ENCODE data around the gene TRAP1. TPM values are rescaled to one million over a fixed set of nuclear protein-coding genes. Genes with fewer than 3 reads are reported as not detected.
A peak's percentile ranks its signal among the peaks of the same experiment; 100 is the strongest.

Gene TRAP1
- polyA plus RNA-seq, 4 donors = 25.5 to 89.2 (median 64.5) TPM

DNA sequence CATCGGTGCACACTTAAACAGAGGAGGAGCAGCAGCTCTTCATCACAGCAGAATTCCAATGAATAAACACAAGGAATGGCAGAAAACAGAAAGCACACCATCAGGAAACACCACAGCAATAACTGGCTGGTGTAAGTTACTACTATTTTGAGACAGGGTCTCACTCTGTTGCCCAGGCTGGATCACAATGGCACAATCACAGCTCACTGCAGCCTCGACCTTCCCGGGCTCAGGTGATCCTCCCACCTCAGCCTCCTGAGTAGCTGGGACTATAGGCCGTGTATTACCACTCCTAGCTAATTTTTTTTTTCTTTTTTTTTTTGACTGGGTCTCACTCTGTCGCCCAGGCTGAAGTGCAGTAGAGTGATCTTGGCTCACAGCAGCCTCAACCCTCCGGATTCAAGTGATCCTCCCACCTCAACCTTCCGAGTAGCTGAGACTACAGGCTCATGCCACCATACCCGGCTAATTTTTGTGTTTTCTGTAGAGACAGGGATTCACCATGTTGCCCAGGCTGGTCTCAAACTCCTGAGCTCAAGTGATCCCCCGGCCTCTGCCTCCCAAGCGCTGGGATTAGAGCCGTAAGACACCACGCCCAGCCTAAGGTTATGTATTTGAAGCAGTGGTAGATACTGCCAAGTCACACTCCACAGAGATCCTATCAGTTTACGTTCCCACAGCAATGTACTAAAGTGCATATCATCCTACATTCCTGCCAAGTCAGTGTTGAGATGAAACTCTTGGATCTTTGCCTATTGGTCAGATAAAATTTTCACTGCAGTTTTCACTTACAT, 20.7 kb downstream of the TRAP1 start:
- no peak for FAIRE-seq
- Histone ChIP-seq H3K36me3 (ENCODE audit: control insufficient read depth in 3 of 3, insufficient read depth in 2 of 3, low read depth in 1 of 3, low read length in 3 of 3) (peaks cover 0 to 23% (median 3%) of the 10 kb centered on the region in 3 donors), H3K4me1 (ENCODE audit: control insufficient read depth in 3 of 3, insufficient read depth in 2 of 3, low read depth in 1 of 3, low read length in 2 of 3) (peaks cover 0 to 22% (median 0%) of the 10 kb centered on the region in 3 donors), H3K9me3 (ENCODE audit: control insufficient read depth in 2 of 2, insufficient read depth in 1 of 2, low read depth in 1 of 2, low read length in 1 of 2) (no peaks in the 10 kb centered on the region), H3K27me3 (ENCODE audit: control insufficient read depth in 3 of 3, insufficient read depth in 3 of 3, low read length in 3 of 3) (no peaks in the 10 kb centered on the region), H3K4me3 (ENCODE audit: low read depth in 1 of 3, low read length in 3 of 3) (peak overlapping the region in 2 of 3 donors; percentile 7 to 38), H3K27ac (ENCODE audit: low read depth in 1 of 3, low read length in 2 of 3) (peak overlapping the region in 2 of 3 donors; percentile 38 to 81)
- 52 to 77% (median 63%) methylated on average over 13 of the region's 13 CpGs for WGBS, 3 donors
- DNase-seq = peak; percentile 68 to 75

DNA sequence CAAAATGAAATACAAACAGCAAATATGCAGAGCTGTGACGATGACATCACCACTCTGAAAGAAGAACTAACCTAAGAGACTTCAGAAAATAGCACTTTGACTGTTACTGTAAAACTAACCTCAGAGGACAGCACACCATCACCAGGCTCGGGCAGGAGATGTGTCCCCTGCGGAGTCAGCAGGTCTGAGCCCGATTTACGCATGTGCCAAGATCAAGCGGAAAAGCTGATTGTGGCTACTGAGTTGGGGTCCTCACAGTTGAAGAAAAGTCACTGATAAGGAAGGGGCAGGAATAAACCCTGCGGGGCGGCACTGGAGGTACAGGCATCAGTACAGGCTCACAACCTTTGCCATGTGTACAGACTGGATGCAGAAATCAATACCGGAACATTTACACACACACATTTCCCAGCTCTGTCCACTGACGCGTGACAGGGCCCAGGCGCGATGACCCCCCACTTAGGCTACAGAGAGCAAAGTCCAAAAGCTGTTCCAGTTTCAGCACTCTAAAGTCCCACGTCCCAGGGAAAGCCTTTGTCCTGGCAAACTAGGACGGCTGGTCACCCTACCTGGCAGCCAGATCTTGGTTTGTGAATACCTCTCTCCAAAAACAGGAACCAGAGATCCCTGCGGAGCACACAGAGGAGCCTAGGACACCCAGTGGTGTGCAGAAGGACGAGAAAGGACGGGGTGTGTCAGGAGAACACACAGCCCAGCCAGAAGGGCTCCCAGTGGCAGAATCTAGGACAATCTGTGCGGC, 21.5 kb downstream of the TRAP1 start:
- H3K4me3 ChIP-seq (ENCODE audit: low read depth in 1 of 3, low read length in 3 of 3) = peak overlapping the region in 2 of 3 donors; percentile 7 to 38
- no peaks in the 10 kb centered on the region for H3K27me3 ChIP-seq (ENCODE audit: control insufficient read depth in 3 of 3, insufficient read depth in 3 of 3, low read length in 3 of 3)
- peak; percentile 75 to 87 for DNase-seq
- FAIRE-seq = no peak
- peak overlapping the region in 2 of 3 donors; percentile 38 to 81 for H3K27ac ChIP-seq (ENCODE audit: low read depth in 1 of 3, low read length in 2 of 3)
- H3K9me3 ChIP-seq (ENCODE audit: control insufficient read depth in 2 of 2, insufficient read depth in 1 of 2, low read depth in 1 of 2, low read length in 1 of 2) = no peaks in the 10 kb centered on the region
- peaks cover 0 to 26% (median 3%) of the 10 kb centered on the region in 3 donors for H3K36me3 ChIP-seq (ENCODE audit: control insufficient read depth in 3 of 3, insufficient read depth in 2 of 3, low read depth in 1 of 3, low read length in 3 of 3)
- 49 to 74% (median 56%) methylated on average over 19 of the region's 19 CpGs for WGBS, 3 donors
- peaks cover 0 to 23% (median 0%) of the 10 kb centered on the region in 3 donors for H3K4me1 ChIP-seq (ENCODE audit: control insufficient read depth in 3 of 3, insufficient read depth in 2 of 3, low read depth in 1 of 3, low read length in 2 of 3)

DNA sequence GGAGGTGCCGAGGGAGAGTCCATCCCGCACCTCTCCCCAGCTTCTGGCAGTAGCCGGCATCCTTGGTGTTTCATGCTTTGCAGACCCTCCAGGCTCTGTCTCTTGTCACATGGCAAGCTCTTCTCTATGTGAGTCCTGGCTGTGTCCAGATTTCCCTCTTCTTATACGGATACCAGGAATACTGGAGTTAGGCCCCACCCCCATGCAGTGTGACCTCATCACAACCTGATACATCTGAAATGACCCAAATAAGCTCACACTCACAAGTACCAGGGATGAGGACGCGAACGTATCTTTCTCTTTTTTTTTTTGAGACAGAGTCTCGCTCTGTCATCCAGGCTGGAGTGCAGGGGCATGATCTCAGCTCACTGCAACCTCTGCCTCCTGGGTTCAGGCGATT, 23.3 kb downstream of the TRAP1 start:
- H3K4me3 ChIP-seq (ENCODE audit: low read depth in 1 of 3, low read length in 3 of 3) = no peak overlapping the region
- DNase-seq = no peak
- H3K27ac ChIP-seq (ENCODE audit: low read depth in 1 of 3, low read length in 2 of 3) = no peak overlapping the region
- H3K27me3 ChIP-seq (ENCODE audit: control insufficient read depth in 3 of 3, insufficient read depth in 3 of 3, low read length in 3 of 3) = no peaks in the 10 kb centered on the region
- FAIRE-seq = no peak
- 87 to 95% (median 89%) methylated on average over 9 of the region's 9 CpGs for WGBS, 3 donors
- H3K4me1 ChIP-seq (ENCODE audit: control insufficient read depth in 3 of 3, insufficient read depth in 2 of 3, low read depth in 1 of 3, low read length in 2 of 3) = peaks cover 0 to 26% (median 0%) of the 10 kb centered on the region in 3 donors
- H3K36me3 ChIP-seq (ENCODE audit: control insufficient read depth in 3 of 3, insufficient read depth in 2 of 3, low read depth in 1 of 3, low read length in 3 of 3) = peaks cover 0 to 35% (median 3%) of the 10 kb centered on the region in 3 donors
- H3K9me3 ChIP-seq (ENCODE audit: control insufficient read depth in 2 of 2, insufficient read depth in 1 of 2, low read depth in 1 of 2, low read length in 1 of 2) = no peaks in the 10 kb centered on the region

DNA sequence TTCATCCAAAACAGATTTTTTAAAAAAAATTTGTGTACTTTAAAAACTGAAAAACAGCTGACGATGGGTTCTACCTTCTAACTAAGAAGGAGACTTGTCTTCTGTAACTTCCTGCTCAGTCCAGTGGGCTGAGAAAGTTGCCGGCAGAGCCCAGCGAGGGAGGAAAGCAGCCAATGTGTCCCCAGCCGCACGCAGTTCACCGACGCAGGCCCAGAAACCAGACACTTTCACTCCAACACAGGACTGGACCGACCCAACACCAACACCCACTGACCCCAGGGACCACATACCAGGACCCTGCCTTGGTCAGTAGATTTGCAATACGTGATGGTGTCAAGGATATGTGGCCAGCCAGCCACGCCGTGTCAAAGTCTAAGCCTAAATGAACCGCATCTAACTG, 25.6 kb downstream of the TRAP1 start:
- H3K4me3 ChIP-seq (ENCODE audit: low read depth in 1 of 3, low read length in 3 of 3) = no peak overlapping the region
- H3K4me1 ChIP-seq (ENCODE audit: control insufficient read depth in 3 of 3, insufficient read depth in 2 of 3, low read depth in 1 of 3, low read length in 2 of 3) = peaks cover 0 to 24% (median 0%) of the 10 kb centered on the region in 3 donors
- H3K9me3 ChIP-seq (ENCODE audit: control insufficient read depth in 2 of 2, insufficient read depth in 1 of 2, low read depth in 1 of 2, low read length in 1 of 2) = no peaks in the 10 kb centered on the region
- H3K27me3 ChIP-seq (ENCODE audit: control insufficient read depth in 3 of 3, insufficient read depth in 3 of 3, low read length in 3 of 3) = no peaks in the 10 kb centered on the region
- FAIRE-seq (no peak), DNase-seq (no peak)
- H3K27ac ChIP-seq (ENCODE audit: low read depth in 1 of 3, low read length in 2 of 3) = no peak overlapping the region
- H3K36me3 ChIP-seq (ENCODE audit: control insufficient read depth in 3 of 3, insufficient read depth in 2 of 3, low read depth in 1 of 3, low read length in 3 of 3) = peaks cover 0 to 49% (median 6%) of the 10 kb centered on the region in 3 donors
- WGBS, 3 donors = 84 to 93% (median 93%) methylated on average over 12 of the region's 12 CpGs

DNA sequence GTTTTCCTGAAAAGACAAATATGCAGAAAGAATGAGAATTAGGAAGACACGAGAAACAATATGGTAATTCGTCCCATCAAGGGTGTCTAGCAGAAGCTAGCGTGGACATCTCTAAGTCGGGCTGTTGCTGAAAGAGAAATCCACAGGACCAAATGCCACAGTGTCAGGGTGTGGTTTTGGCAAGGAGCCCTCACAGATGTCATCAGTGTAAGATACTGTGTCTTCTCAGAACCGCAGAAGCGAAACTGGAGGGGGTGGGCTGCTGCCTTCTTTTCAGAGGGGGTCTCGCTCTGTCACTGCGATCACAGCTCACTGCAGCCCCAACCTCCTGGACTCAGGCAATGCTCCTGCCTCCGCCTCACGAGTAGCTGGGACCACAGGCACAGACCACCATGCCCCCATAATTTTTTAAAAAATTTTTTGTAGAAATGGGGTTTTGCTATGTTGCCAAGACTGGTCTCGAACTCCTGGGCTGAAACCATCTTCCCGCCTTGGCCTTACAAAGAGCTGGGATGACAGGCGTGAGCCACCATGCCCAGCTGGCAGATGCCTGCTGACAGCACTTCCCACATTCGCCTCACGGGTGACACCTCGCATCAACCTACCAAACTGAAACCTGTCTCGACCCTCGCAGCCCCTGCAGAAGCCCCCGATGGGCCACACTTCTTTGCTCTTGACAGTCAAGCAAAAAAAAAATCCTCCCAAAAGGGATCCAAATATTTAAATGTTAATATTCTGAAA, 26.2 kb downstream of the TRAP1 start:
- DNase-seq (no peak), FAIRE-seq (no peak)
- H3K4me1 ChIP-seq (ENCODE audit: control insufficient read depth in 3 of 3, insufficient read depth in 2 of 3, low read depth in 1 of 3, low read length in 2 of 3) = peaks cover 0 to 18% (median 0%) of the 10 kb centered on the region in 3 donors
- H3K4me3 ChIP-seq (ENCODE audit: low read depth in 1 of 3, low read length in 3 of 3) = no peak overlapping the region
- H3K36me3 ChIP-seq (ENCODE audit: control insufficient read depth in 3 of 3, insufficient read depth in 2 of 3, low read depth in 1 of 3, low read length in 3 of 3) = peaks cover 0 to 55% (median 6%) of the 10 kb centered on the region in 3 donors
- no peaks in the 10 kb centered on the region for H3K9me3 ChIP-seq (ENCODE audit: control insufficient read depth in 2 of 2, insufficient read depth in 1 of 2, low read depth in 1 of 2, low read length in 1 of 2)
- H3K27ac ChIP-seq (ENCODE audit: low read depth in 1 of 3, low read length in 2 of 3) = peak overlapping the region in 1 of 3 donors; percentile 22
- WGBS, 3 donors = 81 to 89% (median 87%) methylated on average over 19 of the region's 19 CpGs
- H3K27me3 ChIP-seq (ENCODE audit: control insufficient read depth in 3 of 3, insufficient read depth in 3 of 3, low read length in 3 of 3) = no peaks in the 10 kb centered on the region

DNA sequence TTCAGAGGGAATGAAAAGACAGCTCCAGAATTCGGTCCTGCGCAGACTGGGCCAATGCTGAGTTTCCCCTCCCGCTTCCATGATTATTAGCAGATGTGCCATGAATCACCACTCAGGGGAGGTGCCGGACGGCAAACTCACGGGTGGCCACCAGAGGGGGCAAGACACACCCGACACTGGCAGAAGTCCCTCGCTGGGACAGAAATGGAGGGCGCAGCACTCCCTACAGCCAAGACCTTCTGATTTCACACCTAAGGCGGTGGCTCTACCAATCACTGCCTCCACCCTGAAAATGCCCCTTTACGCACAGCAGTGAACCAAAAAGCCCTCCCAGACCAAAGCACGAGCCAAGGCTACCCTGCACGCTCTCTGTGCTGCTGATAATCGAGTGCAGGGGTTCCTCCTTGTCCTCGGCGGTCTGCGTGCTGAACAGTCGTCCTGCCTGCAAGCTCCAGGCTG, 26.8 kb downstream of the TRAP1 start:
- no peak overlapping the region for H3K4me3 ChIP-seq (ENCODE audit: low read depth in 1 of 3, low read length in 3 of 3)
- H3K9me3 ChIP-seq (ENCODE audit: control insufficient read depth in 2 of 2, insufficient read depth in 1 of 2, low read depth in 1 of 2, low read length in 1 of 2) = no peaks in the 10 kb centered on the region
- no peaks in the 10 kb centered on the region for H3K27me3 ChIP-seq (ENCODE audit: control insufficient read depth in 3 of 3, insufficient read depth in 3 of 3, low read length in 3 of 3)
- H3K27ac ChIP-seq (ENCODE audit: low read depth in 1 of 3, low read length in 2 of 3) = peak overlapping the region in 1 of 3 donors; percentile 22
- FAIRE-seq (no peak), DNase-seq (peak; percentile 79 to 91)
- H3K36me3 ChIP-seq (ENCODE audit: control insufficient read depth in 3 of 3, insufficient read depth in 2 of 3, low read depth in 1 of 3, low read length in 3 of 3) = peaks cover 2 to 58% (median 6%) of the 10 kb centered on the region in 3 donors
- H3K4me1 ChIP-seq (ENCODE audit: control insufficient read depth in 3 of 3, insufficient read depth in 2 of 3, low read depth in 1 of 3, low read length in 2 of 3) = peaks cover 0 to 14% (median 0%) of the 10 kb centered on the region in 3 donors
- 29 to 36% (median 33%) methylated on average over 18 of the region's 18 CpGs for WGBS, 3 donors

DNA sequence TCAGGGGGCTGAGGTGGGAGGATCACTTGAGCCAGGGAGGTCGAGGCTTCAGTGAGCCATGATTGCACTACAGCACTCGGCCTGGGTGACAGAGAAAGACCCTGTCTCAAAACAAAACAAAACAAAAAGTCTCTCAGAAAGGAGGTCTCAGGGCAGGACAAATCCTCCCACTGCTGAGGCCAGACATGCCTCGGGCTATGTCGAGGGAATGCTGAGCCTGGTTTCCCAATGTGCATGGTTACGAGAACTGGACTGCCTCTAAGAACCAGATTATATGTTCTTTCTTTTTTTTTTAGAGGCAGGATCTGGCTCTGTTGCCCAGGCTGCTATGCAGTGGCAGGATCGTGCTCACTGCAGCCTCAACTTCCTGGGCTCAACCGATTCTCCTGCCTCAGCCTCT, 27.6 kb downstream of the TRAP1 start:
- Histone ChIP-seq H3K27me3 (ENCODE audit: control insufficient read depth in 3 of 3, insufficient read depth in 3 of 3, low read length in 3 of 3) (no peaks in the 10 kb centered on the region), H3K36me3 (ENCODE audit: control insufficient read depth in 3 of 3, insufficient read depth in 2 of 3, low read depth in 1 of 3, low read length in 3 of 3) (peaks cover 2 to 64% (median 4%) of the 10 kb centered on the region in 3 donors), H3K4me3 (ENCODE audit: low read depth in 1 of 3, low read length in 3 of 3) (no peak overlapping the region), H3K9me3 (ENCODE audit: control insufficient read depth in 2 of 2, insufficient read depth in 1 of 2, low read depth in 1 of 2, low read length in 1 of 2) (no peaks in the 10 kb centered on the region), H3K27ac (ENCODE audit: low read depth in 1 of 3, low read length in 2 of 3) (no peak overlapping the region), H3K4me1 (ENCODE audit: control insufficient read depth in 3 of 3, insufficient read depth in 2 of 3, low read depth in 1 of 3, low read length in 2 of 3) (peaks cover 0 to 7% (median 0%) of the 10 kb centered on the region in 3 donors)
- FAIRE-seq = no peak
- DNase-seq = no peak
- WGBS, 3 donors = 94 to 95% (median 95%) methylated on average over 7 of the region's 7 CpGs

DNA sequence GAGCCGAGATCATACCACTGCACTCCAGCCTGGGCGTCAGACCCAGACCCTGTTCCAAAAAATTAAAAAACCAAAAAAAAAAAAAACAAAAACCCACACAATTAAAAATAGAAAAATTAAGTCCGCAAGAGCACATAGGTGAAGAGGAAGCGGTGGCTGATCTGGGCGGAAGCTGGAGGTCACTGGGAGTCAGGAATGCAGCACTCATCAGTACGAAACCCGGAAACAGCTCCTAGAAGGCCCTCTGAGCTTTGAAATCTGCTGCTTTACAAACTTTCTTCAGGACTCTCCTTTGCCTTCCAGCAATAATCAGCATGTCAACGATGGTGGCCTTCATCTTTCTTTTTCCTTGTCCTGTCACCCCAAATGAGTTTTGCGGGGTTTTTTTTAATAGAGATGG, 29.5 kb downstream of the TRAP1 start:
- no peak for DNase-seq
- Histone ChIP-seq H3K27ac (ENCODE audit: low read depth in 1 of 3, low read length in 2 of 3) (no peak overlapping the region), H3K4me3 (ENCODE audit: low read depth in 1 of 3, low read length in 3 of 3) (no peak overlapping the region), H3K4me1 (ENCODE audit: control insufficient read depth in 3 of 3, insufficient read depth in 2 of 3, low read depth in 1 of 3, low read length in 2 of 3) (peaks cover 0 to 4% (median 0%) of the 10 kb centered on the region in 3 donors), H3K9me3 (ENCODE audit: control insufficient read depth in 2 of 2, insufficient read depth in 1 of 2, low read depth in 1 of 2, low read length in 1 of 2) (no peaks in the 10 kb centered on the region), H3K36me3 (ENCODE audit: control insufficient read depth in 3 of 3, insufficient read depth in 2 of 3, low read depth in 1 of 3, low read length in 3 of 3) (peaks cover 2 to 62% (median 3%) of the 10 kb centered on the region in 3 donors), H3K27me3 (ENCODE audit: control insufficient read depth in 3 of 3, insufficient read depth in 3 of 3, low read length in 3 of 3) (no peaks in the 10 kb centered on the region)
- whole genome bisulfite sequencing, 3 donors = 90 to 94% (median 92%) methylated on average over 9 of the region's 9 CpGs
- FAIRE-seq = no peak
